Endothelial cell of umbilical vein (primary cell): Measurements from ENCODE around the gene JARID2. TPM values are rescaled to one million over a fixed set of nuclear protein-coding genes. Genes with fewer than 3 reads are reported as not detected.

Experiments used
- BruUV-seq: library from RNA; stranded (reverse); fragments of 400-500 nt; replicated peaks from 2 replicates; lab custom pipeline; 2021; lab: Mats Ljungman, UMichigan
- CTCF ChIA-PET: fragments of 300-600, 350-600 bp; sonication (Branson Sonifier 250); formaldehyde crosslinking; loops from one replicate; lab custom pipeline; 2021; ENCODE audit warnings: antibody characterized with exemption, inconsistent platforms; lab: Charles Lee
- POLR2A ChIA-PET: fragments of 300-600, 350-600 bp; sonication (Branson Sonifier 250); formaldehyde crosslinking; loops from one replicate; lab custom pipeline; 2021; ENCODE audit warnings: antibody characterized with exemption, inconsistent platforms; lab: Charles Lee
- DNase-seq: peaks from one replicate; pipeline ENCODE4 v3.0.0-alpha.2; 2011; ENCODE audit warnings: low read depth, low spot score
- FAIRE-seq: peaks from 2 replicates; lab custom pipeline; 2011; peaks lifted over from hg19 to GRCh38; lab: Jason Lieb, UNC
- H2AFZ ChIP-seq: 2 replicates; pipeline ENCODE4 v1.6.0; 2012; ENCODE audit warnings: low read depth, low read length, control low read depth, inconsistent platforms
- H3K27ac ChIP-seq: 2 replicates; pipeline ENCODE4 v1.5.1; 2011; ENCODE audit warnings: low read depth, mild to moderate bottlenecking, control low read depth, low read length, moderate library complexity; ENCODE audit not compliant: insufficient read depth
- H3K27me3 ChIP-seq, 2 experiments: 2 replicates each; pipeline versions ENCODE4 v1.6.0 to v1.6.1; 2011; ENCODE audit warnings: low read length in 2 of 2, mixed read lengths in 1 of 2; ENCODE audit not compliant: control insufficient read depth in 2 of 2, insufficient read depth in 2 of 2
- H3K36me3 ChIP-seq, 2 experiments: 2 replicates in 1 of 2; 3 replicates in 1 of 2; pipeline ENCODE4 v1.5.1; 2011; ENCODE audit warnings: low read length in 2 of 2, mild to moderate bottlenecking in 1 of 2, moderate library complexity in 1 of 2; ENCODE audit not compliant: control insufficient read depth in 2 of 2, insufficient read depth in 2 of 2; ENCODE audit errors: extremely low read depth in 1 of 2
- H3K4me1 ChIP-seq: 3 replicates; pipeline ENCODE4 v1.5.1; 2011; ENCODE audit warnings: mild to moderate bottlenecking, low read length; ENCODE audit not compliant: control insufficient read depth, insufficient read depth; ENCODE audit errors: extremely low read depth
- H3K4me2 ChIP-seq: 2 replicates; pipeline ENCODE4 v1.6.1; 2011; ENCODE audit warnings: low read length, control low read depth, mixed read lengths; ENCODE audit not compliant: insufficient read depth
- H3K4me3 ChIP-seq, 3 experiments: fragments of 200-600 bp in 1 of 3; sonication (generic), shearing (Covaris generic) in 1 of 3; replicated peaks in 1 of 3; 2 replicates each; pipeline ENCODE4 v1.5.1; 2011 to 2016; ENCODE audit warnings: control low read depth in 3 of 3, low read length in 3 of 3, mild to moderate bottlenecking in 2 of 3, inconsistent platforms in 1 of 3, low read depth in 1 of 3, moderate library complexity in 1 of 3; ENCODE audit not compliant: insufficient read depth in 1 of 3
- H3K79me2 ChIP-seq: 2 replicates; pipeline ENCODE4 v1.6.0; 2012; ENCODE audit warnings: low read length, inconsistent platforms; ENCODE audit not compliant: control insufficient read depth, insufficient read depth
- H3K9ac ChIP-seq: replicated peaks from 2 replicates; pipeline ENCODE3; 2011; ENCODE audit warnings: low read length, control low read depth; ENCODE audit not compliant: insufficient read depth; ENCODE audit errors: extremely low read depth
- H3K9me1 ChIP-seq: replicated peaks from 3 replicates; pipeline ENCODE4 v1.6.0; 2011; ENCODE audit warnings: mild to moderate bottlenecking, low read length; ENCODE audit not compliant: control insufficient read depth, insufficient read depth; ENCODE audit errors: extremely low read depth
- H3K9me3 ChIP-seq: replicated peaks from 2 replicates; pipeline ENCODE4 v1.5.1; 2012; ENCODE audit warnings: low read length, inconsistent platforms; ENCODE audit not compliant: control insufficient read depth, insufficient read depth
- H4K20me1 ChIP-seq: replicated peaks from 2 replicates; pipeline ENCODE3; 2011; ENCODE audit warnings: mild to moderate bottlenecking, low read length; ENCODE audit not compliant: control insufficient read depth, insufficient read depth; ENCODE audit errors: extremely low read depth
- CTCF ChIP-seq, 2 donors: IDR thresholded peaks; 1 replicate in 1 of 2; 2 replicates in 1 of 2; pipeline ENCODE4 v1.5.1; 2011; ENCODE audit warnings: low read length in 2 of 2, mild to moderate bottlenecking in 2 of 2, moderate library complexity in 2 of 2, control low read depth in 1 of 2, inconsistent platforms in 1 of 2, low read depth in 1 of 2; ENCODE audit not compliant: insufficient read depth in 1 of 2; ENCODE audit errors: extremely low read depth in 1 of 2
- EZH2 ChIP-seq: IDR thresholded peaks from 2 replicates; pipeline ENCODE4 v1.6.1; 2012; ENCODE audit warnings: borderline replicate concordance, low read depth, mild to moderate bottlenecking, moderate library complexity, low read length, inconsistent platforms; ENCODE audit not compliant: severe bottlenecking
- FOS ChIP-seq: IDR thresholded peaks from 2 replicates; pipeline ENCODE4 v1.6.1; 2011; ENCODE audit warnings: mild to moderate bottlenecking, low read length, moderate library complexity, borderline replicate concordance; ENCODE audit not compliant: insufficient read depth
- GATA2 ChIP-seq: IDR thresholded peaks from 2 replicates; pipeline ENCODE4 v1.7.0; 2011; ENCODE audit warnings: low read depth, mild to moderate bottlenecking, moderate library complexity, mixed read lengths, low read length; ENCODE audit not compliant: insufficient read length, insufficient read depth
- JUN ChIP-seq: IDR thresholded peaks from 2 replicates; pipeline ENCODE4 v1.6.1; 2011; ENCODE audit warnings: borderline replicate concordance, low read depth; ENCODE audit not compliant: insufficient read length, insufficient read depth
- MAX ChIP-seq: IDR thresholded peaks from 2 replicates; pipeline ENCODE4 v1.6.1; 2011; ENCODE audit not compliant: insufficient read depth, insufficient read length
- MYC ChIP-seq: IDR thresholded peaks from one replicate; pipeline ENCODE4 v1.6.1; 2011; ENCODE audit warnings: mild to moderate bottlenecking, low read depth, low read length
- POLR2A ChIP-seq: IDR thresholded peaks from 2 replicates; pipeline ENCODE4 v1.6.1; 2012; ENCODE audit warnings: low read depth, mild to moderate bottlenecking, control low read depth, low read length
- POLR2AphosphoS5 ChIP-seq: IDR thresholded peaks from 2 replicates; pipeline ENCODE4 v1.6.1; 2012; ENCODE audit warnings: low read depth, mild to moderate bottlenecking, control low read depth, low read length, moderate library complexity; ENCODE audit not compliant: insufficient read depth
- dilution Hi-C: fragments of 300-500 bp; cut with MboI; formaldehyde crosslinking; loops from one replicate; pipeline ENCODE4 v1.15.0; 2019; ENCODE audit warnings: low sequenced_read_pairs; ENCODE audit not compliant: extremely low pct_ligation_motif_present
- intact Hi-C: fragments of 100-400 bp; cut with micrococcal nuclease; formaldehyde crosslinking; loops from one replicate; pipeline ENCODE4 v1.10.0; 2022
- polyA plus RNA-seq, 4 experiments: library from polyadenylated mRNA; depleted of rRNA in 3 of 4; stranded (reverse) in 3 of 4; unstranded in 1 of 4; fragments of >200 nt; gene quantifications; 2 replicates each; pipeline versions ENCODE4 v1.2.1 to v1.2.3, GENCODE V29; 2011 to 2012; ENCODE audit warnings: missing spikeins in 1 of 4
- total RNA-seq: library from RNA; stranded (reverse); gene quantifications from 2 replicates; pipeline ENCODE4 v1.2.3, GENCODE V29; 2021

JARID2 gene
- total and polyA plus RNA-seq, 2 donors (not counting 3 experiments of a cell fraction or from before 2014, with no cell fraction given): 2.9 to 10.6 TPM

DNA sequence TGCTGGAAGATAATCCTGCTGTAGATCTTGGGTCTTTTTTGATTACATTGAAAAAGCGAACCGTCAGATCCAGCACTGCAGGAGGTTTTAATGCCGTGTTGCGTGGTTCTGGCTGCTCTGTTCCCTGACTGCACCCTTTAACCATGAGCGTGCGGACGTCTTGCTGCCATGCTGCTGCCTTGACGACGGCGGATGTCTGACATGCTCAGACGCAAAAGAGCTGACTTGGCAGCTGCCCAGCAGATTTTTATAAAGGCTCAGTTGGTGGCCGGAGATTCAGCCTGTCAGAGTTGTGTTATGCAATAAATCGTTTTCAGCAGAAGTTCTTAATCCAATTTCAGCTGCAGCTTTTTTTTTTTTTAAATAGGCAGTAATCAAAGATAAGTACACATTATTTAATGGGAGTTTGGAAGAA is 119.4 kb downstream of the JARID2 start:
- POLR2A ChIA-PET: no interaction called here
- Histone ChIP-seq H3K9me1 (no peaks in the 10 kb centered on the region), H3K4me1 (no peaks in the 10 kb centered on the region), H3K9me3 (no peaks in the 10 kb centered on the region), H3K27ac (no peak overlapping the region), H3K36me3 (no peaks in the 10 kb centered on the region), H3K4me2 (peak overlapping the region; percentile 33), H3K4me3 (no peak overlapping the region), H3K9ac (no peak overlapping the region), H2AFZ (no peak overlapping the region), H3K27me3 (no peaks in the 10 kb centered on the region), H3K79me2 (no peaks in the 10 kb centered on the region), H4K20me1 (peaks cover 2% of the 10 kb centered on the region)
- FAIRE-seq: peak; percentile 87
- CTCF ChIA-PET: interaction anchor here (0.9 kb wide), 1 partner anchor 35 kb away, joined by 3 read pairs; no protein-coding TSS in a partner anchor
- DNase-seq: peak; percentile 61
- dilution Hi-C loops: no loop called here
- intact Hi-C loops: no loop called here
- TF ChIP-seq POLR2A (no peak), MAX (no peak), MYC (no peak), JUN (no peak), POLR2AphosphoS5 (no peak), FOS (no peak), EZH2 (no peak), CTCF (IDR thresholded peaks at IDR 0.05; ENCODE audit: extremely low read depth in 1 of 2, insufficient read depth in 1 of 2, low read depth in 1 of 2, low read length in 2 of 2) (no peak), GATA2 (no peak)
- BruUV-seq: no TSS peak
